ENCODE data around the gene ADNP.

The ADNP gene

DNA sequence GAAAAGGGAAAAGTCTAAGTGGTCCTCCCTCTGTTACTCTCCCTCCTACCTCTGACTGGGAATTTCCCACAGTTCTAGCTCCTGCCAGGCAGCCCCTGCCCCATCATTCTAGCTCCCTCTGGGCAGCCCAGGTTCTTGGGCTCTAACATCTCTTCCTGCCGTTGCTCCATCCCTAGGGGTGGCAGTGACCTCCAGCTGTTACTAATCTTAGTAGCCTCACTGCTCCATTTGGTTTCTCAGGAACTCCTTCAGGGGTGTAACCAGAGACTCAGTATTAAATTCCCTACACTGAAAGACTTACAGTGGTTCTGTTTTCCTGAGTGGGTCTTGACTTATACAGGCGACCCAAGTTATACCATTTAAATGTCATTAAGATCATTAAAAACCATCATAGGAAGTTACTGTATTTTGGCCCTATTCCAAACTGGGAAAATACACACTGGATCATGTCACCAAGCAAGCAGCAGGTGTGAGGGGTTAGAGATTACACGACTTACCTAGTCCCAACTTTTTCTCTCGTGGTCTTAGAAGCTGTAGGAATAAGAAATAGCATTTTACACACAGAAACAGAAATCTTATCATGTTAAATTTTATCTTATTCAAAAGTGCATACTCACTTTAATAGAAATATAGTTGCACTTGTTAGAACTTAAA lies 17.0 kb upstream of the ADNP start:
- TF ChIP-seq CTCF (IDR thresholded peaks at IDR 0.05) = no peak

GRCh38 chr20:50943069-50943468 lies 11.8 kb upstream of the ADNP start:
- no peak for TF ChIP-seq CTCF (IDR thresholded peaks at IDR 0.05)

- TF ChIP-seq CTCF (IDR thresholded peaks at IDR 0.05) = no peak
Observed at GRCh38 chr20:50933589-50933988, 2.4 kb upstream of the ADNP start.

GRCh38 chr20:50932691-50933280 lies 1.5 kb upstream of the ADNP start:
- no peak for TF ChIP-seq CTCF (IDR thresholded peaks at IDR 0.05)

- TF ChIP-seq CTCF (IDR thresholded peaks at IDR 0.05) = no peak
Observed at GRCh38 chr20:50932016-50932485, 814 bp upstream of the ADNP start.

DNA sequence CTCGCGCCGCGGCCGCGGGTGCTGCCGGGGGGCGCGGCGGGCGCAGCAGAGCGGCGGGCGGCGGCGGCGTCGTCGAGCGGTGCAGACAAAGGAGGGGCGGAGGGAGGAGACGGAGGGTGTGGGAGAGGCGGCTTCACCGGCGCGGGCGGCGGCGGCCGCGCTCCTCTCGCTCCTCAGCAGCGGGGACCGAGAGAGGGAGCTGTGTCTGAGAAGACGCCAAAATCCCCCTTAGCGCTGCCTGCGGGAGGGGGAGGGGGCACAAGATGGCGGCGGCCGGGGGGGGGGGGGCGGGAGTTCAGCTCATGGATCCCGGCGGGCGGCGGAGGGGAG lies 296 bp downstream of the ADNP start:
- TF ChIP-seq CTCF (IDR thresholded peaks at IDR 0.05) = no peak

DNA sequence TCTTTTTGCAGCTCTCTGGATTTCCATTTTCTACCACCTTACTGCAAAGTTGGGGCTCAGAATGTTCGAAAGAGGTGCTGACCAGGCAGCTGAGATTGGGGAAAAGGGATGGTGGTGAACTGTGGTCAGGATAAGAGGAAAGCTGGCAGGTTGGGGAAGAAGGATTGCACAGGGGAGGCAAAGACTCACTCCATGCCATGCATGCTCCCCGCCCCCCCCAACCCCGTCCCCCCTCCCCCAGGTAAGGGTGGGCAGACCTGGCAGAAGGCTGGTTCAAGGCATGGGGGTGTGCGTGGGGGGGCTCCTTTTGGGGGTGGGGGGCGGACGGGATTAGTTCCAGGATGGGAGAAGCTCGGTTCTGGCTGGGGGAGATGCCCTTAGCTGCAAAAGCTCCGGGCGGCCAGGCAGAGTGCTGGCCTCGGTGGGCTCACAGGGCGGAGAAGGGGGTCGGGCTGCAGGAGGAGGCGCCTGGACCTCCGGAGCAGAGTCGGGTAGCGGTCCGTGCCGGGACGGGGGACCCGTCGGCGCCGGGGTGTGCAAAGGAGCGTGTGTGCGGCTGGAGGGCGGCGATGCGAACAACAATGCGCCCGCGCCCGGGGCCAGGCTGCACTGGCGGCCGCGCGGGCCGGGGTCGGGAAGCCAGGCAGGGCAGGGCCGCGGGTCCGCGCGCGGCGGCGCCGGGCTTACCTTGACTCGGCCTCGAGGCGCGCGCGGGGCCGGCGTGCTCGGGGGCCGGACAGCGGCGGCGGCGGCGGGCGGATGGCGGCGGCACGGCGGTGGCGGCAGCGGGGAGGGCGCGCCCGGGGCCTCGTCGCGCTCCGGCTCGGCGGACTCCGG lies 880 bp downstream of the ADNP start:
- TF ChIP-seq CTCF (IDR thresholded peaks at IDR 0.05) = no peak

Measured in LNCAP (cell line).